A549 (cell line): Measurements from ENCODE around the gene MUC5B.

Source experiments
- BHLHE40 ChIP-seq: IDR thresholded peaks from 2 replicates; pipeline ENCODE4 v1.6.1; 2012; ENCODE audit warnings: low read depth, low read length, inconsistent platforms
- EP300 ChIP-seq, 2 experiments: fragments of >200 bp; sonication (Bioruptor Twin); formaldehyde crosslinking; IDR thresholded peaks; 2 replicates in 1 of 2; 3 replicates in 1 of 2; pipeline ENCODE4 v1.6.1; 2016 to 2017
- JUNB ChIP-seq: fragments of >200 bp; sonication (Bioruptor Twin); formaldehyde crosslinking; IDR thresholded peaks from 2 replicates; pipeline ENCODE4 v1.6.1; 2016
- KDM5A ChIP-seq: fragments of 200-600 bp; sonication (generic); IDR thresholded peaks from 2 replicates; pipeline ENCODE4 v1.6.1; 2016; ENCODE audit warnings: antibody characterized with exemption, mild to moderate bottlenecking
- POLR2A ChIP-seq: IDR thresholded peaks from 2 replicates; pipeline ENCODE4 v1.6.1; 2012; ENCODE audit warnings: mild to moderate bottlenecking, low read length
- SMC3 ChIP-seq: fragments of >200 bp; sonication (Bioruptor Twin); formaldehyde crosslinking; IDR thresholded peaks from 3 replicates; pipeline ENCODE4 v1.6.1; 2018; ENCODE audit warnings: inconsistent platforms
- TF ChIP-seq, protein P1 (sequence below): fragments of >200 bp; sonication (Bioruptor Twin); formaldehyde crosslinking; IDR thresholded peaks from 3 replicates; pipeline ENCODE4 v1.5.1; 2016
- TF ChIP-seq, protein P2 (sequence below): IDR thresholded peaks from 2 replicates; pipeline ENCODE4 v1.6.1; 2012; ENCODE audit warnings: low read depth, borderline replicate concordance

GRCh38 chr11:1252371-1253102, 29.7 kb downstream of the MUC5B start:
- no peak for TF ChIP-seq JUNB
- TF ChIP-seq, protein P1, sequence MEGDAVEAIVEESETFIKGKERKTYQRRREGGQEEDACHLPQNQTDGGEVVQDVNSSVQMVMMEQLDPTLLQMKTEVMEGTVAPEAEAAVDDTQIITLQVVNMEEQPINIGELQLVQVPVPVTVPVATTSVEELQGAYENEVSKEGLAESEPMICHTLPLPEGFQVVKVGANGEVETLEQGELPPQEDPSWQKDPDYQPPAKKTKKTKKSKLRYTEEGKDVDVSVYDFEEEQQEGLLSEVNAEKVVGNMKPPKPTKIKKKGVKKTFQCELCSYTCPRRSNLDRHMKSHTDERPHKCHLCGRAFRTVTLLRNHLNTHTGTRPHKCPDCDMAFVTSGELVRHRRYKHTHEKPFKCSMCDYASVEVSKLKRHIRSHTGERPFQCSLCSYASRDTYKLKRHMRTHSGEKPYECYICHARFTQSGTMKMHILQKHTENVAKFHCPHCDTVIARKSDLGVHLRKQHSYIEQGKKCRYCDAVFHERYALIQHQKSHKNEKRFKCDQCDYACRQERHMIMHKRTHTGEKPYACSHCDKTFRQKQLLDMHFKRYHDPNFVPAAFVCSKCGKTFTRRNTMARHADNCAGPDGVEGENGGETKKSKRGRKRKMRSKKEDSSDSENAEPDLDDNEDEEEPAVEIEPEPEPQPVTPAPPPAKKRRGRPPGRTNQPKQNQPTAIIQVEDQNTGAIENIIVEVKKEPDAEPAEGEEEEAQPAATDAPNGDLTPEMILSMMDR = no peak
- TF ChIP-seq EP300 (IDR thresholded peaks at IDR 0.05) = no peak
- TF ChIP-seq SMC3 = no peak
- TF ChIP-seq, protein P2, sequence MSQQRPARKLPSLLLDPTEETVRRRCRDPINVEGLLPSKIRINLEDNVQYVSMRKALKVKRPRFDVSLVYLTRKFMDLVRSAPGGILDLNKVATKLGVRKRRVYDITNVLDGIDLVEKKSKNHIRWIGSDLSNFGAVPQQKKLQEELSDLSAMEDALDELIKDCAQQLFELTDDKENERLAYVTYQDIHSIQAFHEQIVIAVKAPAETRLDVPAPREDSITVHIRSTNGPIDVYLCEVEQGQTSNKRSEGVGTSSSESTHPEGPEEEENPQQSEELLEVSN = no peak
- TF ChIP-seq KDM5A = no peak
- TF ChIP-seq BHLHE40 = no peak
- TF ChIP-seq POLR2A = no peak
